HL-60/S4 (cell line): Measurements from ENCODE around the gene CAP2.

Experiments
- in situ Hi-C: fragments of 300-500 bp; cut with MboI; formaldehyde crosslinking; loops from 2 replicates; pipeline ENCODE4 v1.14.3; 2022; ENCODE audit warnings: low sequenced_read_pairs

CAP2 gene

GRCh38 chr6:17562636-17563035 lies 169.2 kb downstream of the CAP2 start:
- in situ Hi-C loops: no loop called here

GRCh38 chr6:17565399-17565798 lies 172.0 kb downstream of the CAP2 start:
- in situ Hi-C loops: no loop called here

GRCh38 chr6:17574866-17575560 lies 181.6 kb downstream of the CAP2 start:
- in situ Hi-C loops: loop anchor here (25.0 kb wide), 1 partner anchor 413 kb away; no protein-coding TSS in a partner anchor

GRCh38 chr6:17577059-17577458 lies 183.7 kb downstream of the CAP2 start:
- in situ Hi-C loops: loop anchor here (25.0 kb wide), 1 partner anchor 415 kb away; no protein-coding TSS in a partner anchor

GRCh38 chr6:17580518-17581048 lies 187.2 kb downstream of the CAP2 start:
- in situ Hi-C loops: loop anchor here (10.0 to 25.0 kb wide), 2 partner anchors 234 to 418 kb away; no protein-coding TSS in a partner anchor

GRCh38 chr6:17581282-17581681 lies 187.9 kb downstream of the CAP2 start:
- in situ Hi-C loops: loop anchor here (10.0 to 25.0 kb wide), 2 partner anchors 234 to 419 kb away; no protein-coding TSS in a partner anchor

DNA sequence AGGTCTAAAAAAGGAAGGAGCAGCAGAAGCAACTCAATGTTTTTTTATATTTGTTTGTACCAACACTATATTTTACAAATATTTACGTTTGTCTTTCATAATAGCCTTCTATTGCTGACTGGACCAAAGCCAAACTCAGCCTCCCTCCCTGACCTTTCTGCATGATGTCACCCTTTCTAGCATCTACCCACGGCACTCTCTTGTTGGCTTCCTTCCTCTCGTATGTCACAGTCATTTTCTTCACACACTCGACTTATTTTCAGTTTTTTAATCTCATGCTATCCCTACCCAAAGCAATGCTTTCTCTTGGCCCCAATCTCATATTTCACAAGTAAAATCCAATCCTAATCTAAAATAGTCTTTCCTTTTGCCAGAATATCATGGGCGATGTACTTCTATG lies 190.4 kb downstream of the CAP2 start:
- in situ Hi-C loops: loop anchor here (10.0 to 25.0 kb wide), 2 partner anchors 231 to 422 kb away; no protein-coding TSS in a partner anchor

DNA sequence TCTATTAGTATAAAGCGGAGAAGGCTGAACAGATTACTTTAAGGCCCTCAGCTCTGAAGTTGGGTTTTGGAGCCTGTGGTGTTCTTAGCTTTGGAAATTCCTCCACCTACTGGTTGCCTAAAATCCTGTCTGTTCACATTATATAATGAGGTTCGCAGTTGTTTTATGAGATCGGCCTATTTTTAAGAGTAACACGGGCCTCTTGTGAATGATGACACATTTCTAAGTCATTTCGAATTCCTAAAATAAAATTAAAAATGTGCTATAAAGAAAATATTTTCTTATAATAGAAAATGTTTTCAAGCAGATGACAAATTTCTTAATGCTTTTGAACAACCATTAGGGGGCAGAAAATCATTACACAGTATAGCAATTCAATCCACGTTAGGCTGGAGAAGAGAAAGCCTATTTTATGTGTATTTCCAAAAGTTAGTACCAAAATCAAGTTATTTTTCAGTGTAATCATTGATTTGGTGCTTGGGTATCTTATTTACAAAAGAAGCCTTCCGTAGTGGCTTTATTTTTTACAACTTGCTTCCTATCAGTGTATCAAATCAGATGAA lies 190.9 kb downstream of the CAP2 start:
- in situ Hi-C loops: loop anchor here (10.0 to 25.0 kb wide), 2 partner anchors 230 to 422 kb away; no protein-coding TSS in a partner anchor

DNA sequence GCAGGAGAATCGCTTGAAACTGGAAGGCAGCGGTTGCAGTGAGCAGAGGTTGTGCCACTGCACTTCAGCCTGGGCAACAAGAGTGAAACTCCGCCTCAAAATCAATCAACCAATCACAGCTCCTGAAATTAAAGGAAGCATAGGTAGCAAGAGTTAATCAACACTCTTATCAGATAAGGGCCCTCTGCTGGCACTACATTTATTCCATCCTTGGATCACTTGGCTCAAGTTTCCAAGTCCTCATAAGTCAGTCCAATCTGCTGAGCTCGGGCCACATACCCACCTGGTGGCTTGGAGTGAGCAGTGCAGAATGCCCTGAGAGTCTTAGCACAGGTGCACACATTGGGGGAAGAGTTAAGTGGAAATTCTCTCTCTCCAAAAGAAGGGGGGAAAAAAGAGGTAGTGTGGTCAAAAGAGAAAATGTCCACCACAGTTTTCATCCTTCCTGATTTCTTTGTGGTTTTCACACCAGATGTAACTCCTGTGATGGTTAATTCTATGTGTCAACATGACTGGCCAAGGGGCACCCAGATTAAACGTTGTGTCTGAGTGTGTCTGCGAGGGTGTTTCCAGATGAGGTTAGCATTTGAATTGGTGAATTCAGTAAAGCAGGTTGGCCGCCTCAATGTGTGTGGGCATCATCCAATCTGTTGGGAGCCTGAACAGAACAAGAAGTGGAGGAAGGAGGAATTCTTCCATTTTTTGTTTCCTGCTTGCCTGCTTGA lies 192.5 kb downstream of the CAP2 start:
- in situ Hi-C loops: loop anchor here (10.0 to 25.0 kb wide), 2 partner anchors 229 to 424 kb away; no protein-coding TSS in a partner anchor

DNA sequence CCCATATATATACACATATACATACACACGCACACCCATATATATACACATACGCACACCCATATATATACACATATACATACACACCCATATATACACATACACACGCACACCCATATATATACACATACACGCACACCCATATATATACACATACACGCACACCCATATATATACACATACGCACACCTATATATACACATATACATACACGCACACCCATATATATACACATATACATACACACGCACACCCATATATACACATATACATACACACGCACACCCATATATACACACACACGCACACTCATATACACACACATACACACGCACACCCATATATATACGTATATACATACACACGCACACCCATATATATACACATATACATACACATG lies 193.2 kb downstream of the CAP2 start:
- in situ Hi-C loops: loop anchor here (10.0 to 25.0 kb wide), 2 partner anchors 228 to 424 kb away; no protein-coding TSS in a partner anchor

DNA sequence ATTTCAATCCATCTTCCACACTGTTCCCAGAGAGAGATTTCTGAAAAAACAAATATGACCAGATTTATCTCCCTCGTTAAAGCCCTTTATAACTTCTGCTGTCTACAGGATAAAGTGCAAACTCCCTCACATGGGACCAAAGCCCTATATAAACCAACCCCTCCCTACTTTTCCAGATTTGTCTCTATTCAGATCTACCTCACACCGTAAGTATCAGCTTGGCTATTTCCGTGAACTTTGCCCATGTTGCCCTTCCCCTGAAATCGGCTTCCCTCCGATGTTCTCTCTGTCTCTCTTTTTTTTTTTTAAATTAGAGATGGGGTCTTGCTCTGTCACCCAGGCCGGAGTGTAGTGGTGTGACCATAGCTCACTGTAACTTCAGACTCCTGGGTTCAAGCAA lies 194.6 kb downstream of the CAP2 start:
- in situ Hi-C loops: loop anchor here (10.0 to 25.0 kb wide), 2 partner anchors 227 to 426 kb away; no protein-coding TSS in a partner anchor

DNA sequence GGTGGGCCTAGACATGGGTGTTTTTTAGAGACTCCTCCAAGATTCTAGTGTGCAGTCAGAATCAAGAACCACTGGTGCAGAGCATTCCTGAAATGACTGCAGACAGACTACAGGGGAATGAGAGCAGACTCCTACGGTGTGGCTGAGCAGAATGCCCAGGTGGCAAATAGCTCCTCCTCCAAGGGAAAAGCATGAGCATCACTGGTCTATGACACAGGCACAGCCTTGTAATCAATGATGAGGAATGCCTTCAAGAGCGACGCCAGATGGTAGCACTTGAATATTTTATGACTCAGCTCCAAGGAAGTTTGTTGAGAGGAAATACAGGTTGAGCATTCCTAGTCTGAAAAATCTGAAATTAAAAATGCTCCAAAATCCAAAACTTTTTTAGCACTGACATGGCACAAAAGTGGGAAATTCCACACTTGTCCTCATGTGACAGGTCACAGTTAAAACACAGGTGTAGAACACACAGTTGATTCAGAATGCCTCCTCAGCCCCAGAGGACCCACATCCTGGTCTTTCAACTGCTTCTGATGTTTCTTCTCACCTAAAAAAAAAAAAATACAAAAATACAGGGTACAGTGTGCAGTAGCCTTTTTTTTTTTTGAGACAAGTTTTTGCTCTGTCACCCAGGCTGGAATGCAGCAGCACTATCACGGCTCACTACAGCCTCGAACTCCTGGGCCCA lies 196.2 kb downstream of the CAP2 start:
- in situ Hi-C loops: loop anchor here (10.0 to 25.0 kb wide), 2 partner anchors 225 to 427 kb away; no protein-coding TSS in a partner anchor

GRCh38 chr6:17591287-17591686 lies 197.9 kb downstream of the CAP2 start:
- in situ Hi-C loops: loop anchor here (25.0 kb wide), 1 partner anchor 429 kb away; no protein-coding TSS in a partner anchor

DNA sequence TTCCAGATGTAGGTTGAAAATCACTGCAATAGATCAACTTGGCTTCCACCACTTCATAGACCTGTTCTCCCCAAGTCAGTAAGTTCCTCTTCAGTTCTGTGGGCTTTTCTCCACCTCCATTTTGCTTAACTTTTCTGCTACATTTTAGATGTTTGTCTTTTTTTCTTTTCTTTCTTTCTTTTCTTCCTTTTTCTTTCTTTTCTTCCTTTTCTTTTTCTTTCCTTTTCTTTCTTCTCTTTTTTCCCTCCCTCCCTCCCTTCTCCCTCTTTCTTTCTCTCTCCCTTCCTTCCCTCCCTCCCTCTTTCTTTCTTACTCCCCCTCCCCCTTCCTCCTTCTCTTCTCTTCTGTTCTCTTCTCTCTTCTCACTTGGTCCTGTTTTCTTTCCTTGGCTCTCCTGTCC lies 199.9 kb downstream of the CAP2 start:
- in situ Hi-C loops: loop anchor here (25.0 kb wide), 1 partner anchor 431 kb away; no protein-coding TSS in a partner anchor

- in situ Hi-C loops: loop anchor here (25.0 kb wide), 1 partner anchor 434 kb away; no protein-coding TSS in a partner anchor
Measured at GRCh38 chr6:17596085-17596484, 202.7 kb downstream of the CAP2 start.

DNA sequence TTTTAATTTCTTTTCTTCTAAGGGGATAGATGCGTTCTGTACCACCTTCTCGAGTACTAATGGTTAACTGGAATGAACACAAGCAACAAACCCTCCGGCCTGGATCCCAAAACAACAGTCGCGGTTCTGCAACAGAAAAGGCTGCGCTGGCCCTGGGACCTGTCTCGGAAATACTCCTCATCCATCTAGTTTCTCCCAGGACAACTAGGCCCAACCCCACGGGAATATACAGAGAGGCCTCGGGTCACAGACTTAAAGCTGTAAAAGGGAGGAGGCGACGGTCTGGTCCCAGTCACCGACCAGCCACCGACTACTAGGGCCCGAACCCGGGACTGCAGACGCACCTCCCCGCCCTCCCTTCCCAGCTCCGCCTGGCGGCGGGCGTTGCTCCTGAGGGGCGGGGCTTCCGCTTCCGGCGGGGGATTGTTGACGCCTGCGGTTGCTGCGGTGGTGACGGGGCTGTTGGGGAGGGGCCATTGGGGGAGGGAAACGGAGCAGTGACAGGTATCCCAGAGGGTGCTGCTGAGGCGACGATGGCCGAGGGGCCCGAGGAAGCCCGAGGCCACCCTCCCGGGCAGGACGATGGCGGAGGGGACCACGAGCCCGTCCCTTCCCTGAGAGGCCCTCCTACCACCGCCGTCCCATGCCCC lies 206.6 kb downstream of the CAP2 start, which contains the start of gene FAM8A1:
FAM8A1 (plus strand) TSS at position 426 of the 650 bp plus-strand sequence; CDS start at position 534, 108 bp downstream.
- in situ Hi-C loops: loop anchor here (25.0 kb wide), 1 partner anchor 438 kb away; no protein-coding TSS in a partner anchor

GRCh38 chr6:17600527-17601385 lies 207.4 kb downstream of the CAP2 start:
- in situ Hi-C loops: no loop called here

DNA sequence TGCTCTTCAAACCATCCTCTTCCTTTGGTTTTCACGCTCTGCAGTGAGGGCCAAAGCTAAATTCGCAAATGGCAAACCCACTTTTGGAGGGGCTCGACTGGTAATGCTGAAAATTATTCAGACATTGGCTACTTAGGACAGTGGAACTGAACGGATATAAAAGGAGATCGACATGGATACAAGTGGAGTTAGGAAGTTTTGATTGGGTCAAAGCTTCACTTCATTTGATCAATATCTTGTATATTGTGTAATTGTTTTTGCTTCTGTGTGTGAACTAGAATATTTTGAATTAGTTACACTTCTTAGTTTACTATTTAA lies 207.9 kb downstream of the CAP2 start:
- in situ Hi-C loops: no loop called here

DNA sequence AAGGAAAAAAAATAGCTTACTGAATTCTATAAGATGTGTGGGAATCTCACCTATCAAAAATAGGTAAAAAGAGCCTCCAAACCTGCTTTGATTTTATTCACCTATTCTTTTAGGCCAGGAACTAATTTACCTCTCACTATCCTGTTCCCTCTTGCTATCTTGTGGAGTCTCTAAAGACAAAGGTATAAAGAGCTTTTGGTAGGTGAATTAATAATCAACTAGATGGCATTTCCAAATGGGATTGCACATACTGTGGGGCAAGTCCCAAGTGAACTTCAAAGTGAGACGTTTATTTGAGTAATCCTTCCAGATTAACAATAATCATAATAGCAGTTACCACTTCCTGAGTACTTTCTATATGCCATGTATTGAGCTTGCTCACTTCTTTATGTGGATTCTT lies 209.5 kb downstream of the CAP2 start:
- in situ Hi-C loops: no loop called here
